Endothelial cell of umbilical vein (primary cell): ENCODE data around the gene SDK2. TPM values are rescaled to one million over a fixed set of nuclear protein-coding genes. Genes with fewer than 3 reads are reported as not detected.

Source experiments
- BruUV-seq: library from RNA; stranded (reverse); fragments of 400-500 nt; replicated peaks from 2 replicates; lab custom pipeline; 2021; lab: Mats Ljungman, UMichigan
- CTCF ChIA-PET: fragments of 300-600, 350-600 bp; sonication (Branson Sonifier 250); formaldehyde crosslinking; loops from one replicate; lab custom pipeline; 2021; ENCODE audit warnings: antibody characterized with exemption, inconsistent platforms; lab: Charles Lee
- POLR2A ChIA-PET: fragments of 300-600, 350-600 bp; sonication (Branson Sonifier 250); formaldehyde crosslinking; loops from one replicate; lab custom pipeline; 2021; ENCODE audit warnings: antibody characterized with exemption, inconsistent platforms; lab: Charles Lee
- DNase-seq: peaks from one replicate; pipeline ENCODE4 v3.0.0-alpha.2; 2011; ENCODE audit warnings: low read depth, low spot score
- FAIRE-seq: peaks from 2 replicates; lab custom pipeline; 2011; peaks lifted over from hg19 to GRCh38; lab: Jason Lieb, UNC
- H2AFZ ChIP-seq: 2 replicates; pipeline ENCODE4 v1.6.0; 2012; ENCODE audit warnings: low read depth, low read length, control low read depth, inconsistent platforms
- H3K27ac ChIP-seq: 2 replicates; pipeline ENCODE4 v1.5.1; 2011; ENCODE audit warnings: low read depth, mild to moderate bottlenecking, control low read depth, low read length, moderate library complexity; ENCODE audit not compliant: insufficient read depth
- H3K27me3 ChIP-seq, 2 experiments: 2 replicates each; pipeline versions ENCODE4 v1.6.0 to v1.6.1; 2011; ENCODE audit warnings: low read length in 2 of 2, mixed read lengths in 1 of 2; ENCODE audit not compliant: control insufficient read depth in 2 of 2, insufficient read depth in 2 of 2
- H3K36me3 ChIP-seq, 2 experiments: 2 replicates in 1 of 2; 3 replicates in 1 of 2; pipeline ENCODE4 v1.5.1; 2011; ENCODE audit warnings: low read length in 2 of 2, mild to moderate bottlenecking in 1 of 2, moderate library complexity in 1 of 2; ENCODE audit not compliant: control insufficient read depth in 2 of 2, insufficient read depth in 2 of 2; ENCODE audit errors: extremely low read depth in 1 of 2
- H3K4me1 ChIP-seq: 3 replicates; pipeline ENCODE4 v1.5.1; 2011; ENCODE audit warnings: mild to moderate bottlenecking, low read length; ENCODE audit not compliant: control insufficient read depth, insufficient read depth; ENCODE audit errors: extremely low read depth
- H3K4me2 ChIP-seq: 2 replicates; pipeline ENCODE4 v1.6.1; 2011; ENCODE audit warnings: low read length, control low read depth, mixed read lengths; ENCODE audit not compliant: insufficient read depth
- H3K4me3 ChIP-seq, 3 experiments: fragments of 200-600 bp in 1 of 3; sonication (generic), shearing (Covaris generic) in 1 of 3; replicated peaks in 1 of 3; 2 replicates each; pipeline ENCODE4 v1.5.1; 2011 to 2016; ENCODE audit warnings: control low read depth in 3 of 3, low read length in 3 of 3, mild to moderate bottlenecking in 2 of 3, inconsistent platforms in 1 of 3, low read depth in 1 of 3, moderate library complexity in 1 of 3; ENCODE audit not compliant: insufficient read depth in 1 of 3
- H3K79me2 ChIP-seq: 2 replicates; pipeline ENCODE4 v1.6.0; 2012; ENCODE audit warnings: low read length, inconsistent platforms; ENCODE audit not compliant: control insufficient read depth, insufficient read depth
- H3K9ac ChIP-seq: replicated peaks from 2 replicates; pipeline ENCODE3; 2011; ENCODE audit warnings: low read length, control low read depth; ENCODE audit not compliant: insufficient read depth; ENCODE audit errors: extremely low read depth
- H3K9me1 ChIP-seq: replicated peaks from 3 replicates; pipeline ENCODE4 v1.6.0; 2011; ENCODE audit warnings: mild to moderate bottlenecking, low read length; ENCODE audit not compliant: control insufficient read depth, insufficient read depth; ENCODE audit errors: extremely low read depth
- H3K9me3 ChIP-seq: replicated peaks from 2 replicates; pipeline ENCODE4 v1.5.1; 2012; ENCODE audit warnings: low read length, inconsistent platforms; ENCODE audit not compliant: control insufficient read depth, insufficient read depth
- H4K20me1 ChIP-seq: replicated peaks from 2 replicates; pipeline ENCODE3; 2011; ENCODE audit warnings: mild to moderate bottlenecking, low read length; ENCODE audit not compliant: control insufficient read depth, insufficient read depth; ENCODE audit errors: extremely low read depth
- CTCF ChIP-seq, 2 donors: IDR thresholded peaks; 1 replicate in 1 of 2; 2 replicates in 1 of 2; pipeline ENCODE4 v1.5.1; 2011; ENCODE audit warnings: low read length in 2 of 2, mild to moderate bottlenecking in 2 of 2, moderate library complexity in 2 of 2, control low read depth in 1 of 2, inconsistent platforms in 1 of 2, low read depth in 1 of 2; ENCODE audit not compliant: insufficient read depth in 1 of 2; ENCODE audit errors: extremely low read depth in 1 of 2
- EZH2 ChIP-seq: IDR thresholded peaks from 2 replicates; pipeline ENCODE4 v1.6.1; 2012; ENCODE audit warnings: borderline replicate concordance, low read depth, mild to moderate bottlenecking, moderate library complexity, low read length, inconsistent platforms; ENCODE audit not compliant: severe bottlenecking
- FOS ChIP-seq: IDR thresholded peaks from 2 replicates; pipeline ENCODE4 v1.6.1; 2011; ENCODE audit warnings: mild to moderate bottlenecking, low read length, moderate library complexity, borderline replicate concordance; ENCODE audit not compliant: insufficient read depth
- GATA2 ChIP-seq: IDR thresholded peaks from 2 replicates; pipeline ENCODE4 v1.7.0; 2011; ENCODE audit warnings: low read depth, mild to moderate bottlenecking, moderate library complexity, mixed read lengths, low read length; ENCODE audit not compliant: insufficient read length, insufficient read depth
- JUN ChIP-seq: IDR thresholded peaks from 2 replicates; pipeline ENCODE4 v1.6.1; 2011; ENCODE audit warnings: borderline replicate concordance, low read depth; ENCODE audit not compliant: insufficient read length, insufficient read depth
- MAX ChIP-seq: IDR thresholded peaks from 2 replicates; pipeline ENCODE4 v1.6.1; 2011; ENCODE audit not compliant: insufficient read depth, insufficient read length
- MYC ChIP-seq: IDR thresholded peaks from one replicate; pipeline ENCODE4 v1.6.1; 2011; ENCODE audit warnings: mild to moderate bottlenecking, low read depth, low read length
- POLR2A ChIP-seq: IDR thresholded peaks from 2 replicates; pipeline ENCODE4 v1.6.1; 2012; ENCODE audit warnings: low read depth, mild to moderate bottlenecking, control low read depth, low read length
- POLR2AphosphoS5 ChIP-seq: IDR thresholded peaks from 2 replicates; pipeline ENCODE4 v1.6.1; 2012; ENCODE audit warnings: low read depth, mild to moderate bottlenecking, control low read depth, low read length, moderate library complexity; ENCODE audit not compliant: insufficient read depth
- dilution Hi-C: fragments of 300-500 bp; cut with MboI; formaldehyde crosslinking; loops from one replicate; pipeline ENCODE4 v1.15.0; 2019; ENCODE audit warnings: low sequenced_read_pairs; ENCODE audit not compliant: extremely low pct_ligation_motif_present
- intact Hi-C: fragments of 100-400 bp; cut with micrococcal nuclease; formaldehyde crosslinking; loops from one replicate; pipeline ENCODE4 v1.10.0; 2022
- polyA plus RNA-seq, 4 experiments: library from polyadenylated mRNA; depleted of rRNA in 3 of 4; stranded (reverse) in 3 of 4; unstranded in 1 of 4; fragments of >200 nt; gene quantifications; 2 replicates each; pipeline versions ENCODE4 v1.2.1 to v1.2.3, GENCODE V29; 2011 to 2012; ENCODE audit warnings: missing spikeins in 1 of 4
- total RNA-seq: library from RNA; stranded (reverse); gene quantifications from 2 replicates; pipeline ENCODE4 v1.2.3, GENCODE V29; 2021

SDK2 gene
- total and polyA plus RNA-seq, 2 donors (not counting 3 experiments of a cell fraction or from before 2014, with no cell fraction given) = not detected

- no peaks in the 10 kb centered on the region for H3K4me1 ChIP-seq
- ChIA-PET CTCF (no interaction called here), POLR2A (no interaction called here)
- H4K20me1 ChIP-seq = no peaks in the 10 kb centered on the region
- dilution Hi-C loops (no loop called here), intact Hi-C loops (loop anchor here (10.0 kb wide), 1 partner anchor 51 kb away; no protein-coding TSS in a partner anchor)
- no peak overlapping the region for H3K9ac ChIP-seq
- H3K27ac ChIP-seq = no peak overlapping the region
- no peaks in the 10 kb centered on the region for H3K9me1 ChIP-seq
- H3K4me2 ChIP-seq = no peak overlapping the region
- H3K9me3 ChIP-seq = no peaks in the 10 kb centered on the region
- no peaks in the 10 kb centered on the region for H3K27me3 ChIP-seq
- no peaks in the 10 kb centered on the region for H3K79me2 ChIP-seq
- H3K36me3 ChIP-seq = no peaks in the 10 kb centered on the region
- FAIRE-seq = no peak
- no peak overlapping the region for H2AFZ ChIP-seq
- DNase-seq = no peak
- no TSS peak for BruUV-seq
- no peak for TF ChIP-seq JUN
- TF ChIP-seq FOS = no peak
- TF ChIP-seq POLR2AphosphoS5 = no peak
- TF ChIP-seq MYC = no peak
- no peak for TF ChIP-seq POLR2A
- no peak for TF ChIP-seq GATA2
- TF ChIP-seq CTCF (IDR thresholded peaks at IDR 0.05; ENCODE audit: extremely low read depth in 1 of 2, insufficient read depth in 1 of 2, low read depth in 1 of 2, low read length in 2 of 2) = no peak
- no peak for TF ChIP-seq MAX
- TF ChIP-seq EZH2 = no peak
- no peak overlapping the region for H3K4me3 ChIP-seq
These were observed 27.9 kb downstream of the SDK2 start for GRCh38 chr17:73616120-73616872.
